Measurements from ENCODE around the gene SPDYE2.
"Not testable (repeated sequence)": the region's sequence is repeated elsewhere in the genome, so short reads cannot be mapped to it uniquely, and the experiment has no call there.

DNA sequence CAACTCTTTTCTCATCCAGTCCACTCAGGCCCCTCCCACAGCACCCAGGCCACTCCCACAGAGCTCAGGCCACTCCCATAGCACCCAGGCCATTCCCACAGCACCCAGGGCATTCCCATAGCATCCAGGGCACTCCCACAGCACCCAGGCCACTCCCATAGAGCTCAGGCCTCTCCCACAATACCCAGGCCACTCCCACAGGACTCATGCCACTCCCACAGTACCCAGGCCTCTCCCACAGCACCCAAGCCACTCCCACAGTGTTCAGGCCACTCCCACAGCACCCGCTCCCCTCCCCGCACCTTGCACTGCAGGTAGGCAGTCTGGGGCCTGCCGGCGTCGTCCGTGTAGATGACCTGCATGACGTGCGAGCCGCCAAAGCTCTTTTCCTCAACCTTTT lies 38.8 kb downstream of the SPDYE2 start:
- not testable (repeated sequence) for TF ChIP-seq CTCF (conservative IDR thresholded peaks at IDR 0.05; ENCODE audit: low read length); EZH2phosphoT487 (IDR thresholded peaks at IDR 0.05; ENCODE audit: borderline replicate concordance, low read depth, low read length)
